Nephron (organoid): ENCODE data around the gene KHK.

Experiments
- H3K27ac Mint-ChIP-seq, 3 experiments: 2 replicates each; pipeline ENCODE4 v1.8.0; 2020; ENCODE audit warnings: mixed read lengths in 3 of 3, mild to moderate bottlenecking in 2 of 3, moderate library complexity in 1 of 3
- H3K27me3 Mint-ChIP-seq: 2 replicates; pipeline ENCODE4 v1.8.0; 2021; ENCODE audit warnings: low read depth, mild to moderate bottlenecking, moderate library complexity, mixed read lengths
- H3K36me3 Mint-ChIP-seq: 2 replicates; pipeline ENCODE4 v1.8.0; 2020; ENCODE audit warnings: low read depth, mixed read lengths
- H3K4me1 Mint-ChIP-seq: 2 replicates; pipeline ENCODE4 v1.8.0; 2020; ENCODE audit warnings: mixed read lengths
- H3K4me3 Mint-ChIP-seq, 3 experiments: 2 replicates each; pipeline ENCODE4 v1.8.0; 2020; ENCODE audit warnings: mild to moderate bottlenecking in 3 of 3, mixed read lengths in 3 of 3, moderate library complexity in 2 of 3
- H3K9me3 Mint-ChIP-seq: 2 replicates; pipeline ENCODE4 v1.8.0; 2020; ENCODE audit warnings: mixed read lengths
- CTCF ChIP-seq, 3 experiments: fragments of 200-600 bp; sonication (generic); IDR thresholded peaks; one replicate each; pipeline ENCODE4 v1.5.0; 2021; ENCODE audit warnings: antibody characterized with exemption in 3 of 3; ENCODE audit not compliant: unreplicated experiment in 3 of 3

Gene KHK

GRCh38 chr2:27086724-27087593 lies at the start of gene KHK:
TSS of gene KHK (plus strand) at chr2:27086772. CDS start at chr2:27087260, 488 bp downstream.
- peaks cover 33% of the 10 kb centered on the region for H3K4me1 Mint-ChIP-seq

GRCh38 chr2:27038012-27038411 lies 48.6 kb upstream of the KHK start:
- TF ChIP-seq CTCF (IDR thresholded peaks at IDR 0.05; ENCODE audit: unreplicated experiment in 3 of 3), result no peak
- no peak overlapping the region for H3K27ac Mint-ChIP-seq
- peaks cover 51% of the 10 kb centered on the region for H3K4me1 Mint-ChIP-seq
- H3K36me3 Mint-ChIP-seq, result peaks cover 67% of the 10 kb centered on the region
- no peaks in the 10 kb centered on the region for H3K27me3 Mint-ChIP-seq
- no peak overlapping the region for H3K4me3 Mint-ChIP-seq
- H3K9me3 Mint-ChIP-seq, result no peaks in the 10 kb centered on the region

More at GRCh38 chr2:27086724-27087593, at the start of gene KHK:
- Mint-ChIP-seq H3K36me3 (no peaks in the 10 kb centered on the region), H3K27me3 (peaks cover 13% of the 10 kb centered on the region), H3K9me3 (no peaks in the 10 kb centered on the region), H3K4me3 (peak within 1 kb of the TSS; percentile 84 to 87 (median 86)), H3K27ac (peak within 1 kb of the TSS; percentile 54 to 82 (median 71))
- TF ChIP-seq CTCF (IDR thresholded peaks at IDR 0.05; ENCODE audit: unreplicated experiment in 3 of 3), result peak in 2 of 3 experiments; percentile 39 to 42

- H3K9me3 Mint-ChIP-seq, result no peaks in the 10 kb centered on the region
- H3K36me3 Mint-ChIP-seq, result peaks cover 61% of the 10 kb centered on the region
- H3K4me3 Mint-ChIP-seq, result no peak overlapping the region
- H3K27me3 Mint-ChIP-seq, result no peaks in the 10 kb centered on the region
- no peak overlapping the region for H3K27ac Mint-ChIP-seq
- peaks cover 44% of the 10 kb centered on the region for H3K4me1 Mint-ChIP-seq
- no peak for TF ChIP-seq CTCF (IDR thresholded peaks at IDR 0.05; ENCODE audit: unreplicated experiment in 3 of 3)
Observed at GRCh38 chr2:27038631-27039339, 47.8 kb upstream of the KHK start.

GRCh38 chr2:27039426-27039825 lies 47.1 kb upstream of the KHK start:
- Mint-ChIP-seq H3K4me1 (peaks cover 38% of the 10 kb centered on the region), H3K27me3 (no peaks in the 10 kb centered on the region), H3K36me3 (peaks cover 56% of the 10 kb centered on the region), H3K27ac (no peak overlapping the region), H3K9me3 (no peaks in the 10 kb centered on the region), H3K4me3 (no peak overlapping the region)
- no peak for TF ChIP-seq CTCF (IDR thresholded peaks at IDR 0.05; ENCODE audit: unreplicated experiment in 3 of 3)

- Mint-ChIP-seq H3K4me3 (no peak overlapping the region), H3K27ac (no peak overlapping the region), H3K4me1 (peaks cover 37% of the 10 kb centered on the region), H3K36me3 (peaks cover 55% of the 10 kb centered on the region), H3K9me3 (no peaks in the 10 kb centered on the region), H3K27me3 (no peaks in the 10 kb centered on the region)
- TF ChIP-seq CTCF (IDR thresholded peaks at IDR 0.05; ENCODE audit: unreplicated experiment in 3 of 3), result no peak
Observed at GRCh38 chr2:27039871-27040270, 46.7 kb upstream of the KHK start.
